H1 (cell line): Measurements from ENCODE around the gene USP7.

ENCODE experiments used
- CHD2 ChIP-seq: IDR thresholded peaks from 2 replicates; pipeline ENCODE4 v1.6.1; 2012; ENCODE audit warnings: low read length, improper control_type of control experiment
- PHF8 ChIP-seq: fragments of 200-600 bp; sonication (generic); conservative IDR thresholded peaks from 2 replicates; pipeline ENCODE4 v1.7.1; 2012; ENCODE audit warnings: low read depth, mild to moderate bottlenecking, inconsistent platforms, low read length, moderate library complexity
- RAD21 ChIP-seq, 2 experiments: IDR thresholded peaks in 1 of 2; conservative IDR thresholded peaks in 1 of 2; 2 replicates each; pipeline ENCODE4 v1.6.1; 2011; ENCODE audit warnings: low read depth in 2 of 2, low read length in 2 of 2, improper control_type of control experiment in 1 of 2, inconsistent platforms in 1 of 2, mild to moderate bottlenecking in 1 of 2, moderate library complexity in 1 of 2
- TAF1 ChIP-seq: IDR thresholded peaks from 2 replicates; pipeline ENCODE4 v1.6.1; 2011; ENCODE audit warnings: mild to moderate bottlenecking, low read depth, low read length
- YY1 ChIP-seq: IDR thresholded peaks from 2 replicates; pipeline ENCODE4 v1.6.1; 2011; ENCODE audit warnings: low read depth, mild to moderate bottlenecking, low read length

DNA sequence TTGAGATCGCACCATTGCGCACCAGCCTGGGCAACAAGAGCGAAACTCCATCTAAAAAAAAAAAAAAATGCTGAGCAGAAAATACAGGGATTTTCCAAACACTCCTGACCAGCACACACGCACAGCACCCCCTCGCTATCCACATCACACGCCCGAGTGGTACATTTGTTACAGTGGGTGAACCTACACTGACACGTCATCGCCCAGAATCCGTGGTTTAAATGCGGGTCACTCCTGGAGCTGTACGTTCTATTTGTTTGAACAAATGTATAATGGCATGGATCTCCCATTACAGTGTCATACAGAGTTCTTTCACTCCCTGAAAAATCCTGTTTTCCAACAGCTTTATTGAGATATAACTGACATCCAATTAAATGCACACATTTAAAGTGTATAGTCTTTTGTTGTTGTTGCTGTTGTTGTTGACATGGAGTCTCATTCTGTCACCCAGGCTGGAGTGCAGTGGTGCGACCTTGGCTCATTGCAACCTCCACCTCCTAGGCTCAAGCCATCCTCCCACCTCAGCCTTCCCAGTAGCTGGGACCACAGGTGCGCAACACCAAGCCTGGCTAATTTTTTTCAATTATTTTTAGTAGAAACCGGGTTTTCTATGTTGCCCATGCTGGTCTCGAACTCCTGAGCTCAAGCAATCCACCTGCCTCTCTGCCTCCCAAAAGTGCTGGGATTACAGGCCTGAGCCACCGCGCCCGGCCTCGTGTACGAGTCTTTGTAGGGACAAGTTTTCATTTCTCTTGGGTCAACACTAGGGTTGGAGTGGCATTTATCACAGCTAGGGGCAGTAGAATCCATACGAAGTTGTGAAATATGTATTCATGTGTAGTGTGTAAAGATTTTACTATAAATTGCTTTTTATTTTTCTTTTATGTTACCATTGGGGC is 90.5 kb downstream of the USP7 start:
- TF ChIP-seq PHF8 (no peak), YY1 (no peak), TAF1 (no peak), CHD2 (no peak), RAD21 (IDR thresholded peaks at IDR 0.05 in 1 of 2, conservative IDR thresholded peaks at IDR 0.05 in 1 of 2; ENCODE audit: low read depth in 2 of 2, low read length in 2 of 2) (no peak)
